ENCODE results near the gene GPATCH1.
A peak's percentile ranks its signal among the peaks of the same experiment; 100 is the strongest.

The GPATCH1 gene

GRCh38 chr19:33063753-33064457, 17.1 kb upstream of the GPATCH1 start:
- peak overlapping the region; percentile 73 to 79 for H3K4me3 ChIP-seq (ENCODE audit: low read depth in 1 of 2, low read length in 2 of 2)
- no peaks in the 10 kb centered on the region for H3K36me3 ChIP-seq (ENCODE audit: control insufficient read depth in 1 of 2, insufficient read depth in 2 of 2, low read length in 2 of 2)
- H3K27me3 ChIP-seq (ENCODE audit: control insufficient read depth in 1 of 2, insufficient read depth in 2 of 2, low read length in 2 of 2): peaks cover 0 to 3% of the 10 kb centered on the region in 2 donors
- peaks cover 9 to 23% of the 10 kb centered on the region in 2 donors for H3K4me1 ChIP-seq (ENCODE audit: control insufficient read depth in 1 of 2, insufficient read depth in 2 of 2, low read length in 2 of 2)
- peak overlapping the region; percentile 75 for H3K27ac ChIP-seq (ENCODE audit: low read depth, low read length)
- peak overlapping the region; percentile 82 to 91 for H3K9ac ChIP-seq (ENCODE audit: low read depth in 1 of 2, low read length in 2 of 2)
- H3K9me3 ChIP-seq (ENCODE audit: control insufficient read depth in 1 of 2, low read length in 2 of 2): no peaks in the 10 kb centered on the region

DNA sequence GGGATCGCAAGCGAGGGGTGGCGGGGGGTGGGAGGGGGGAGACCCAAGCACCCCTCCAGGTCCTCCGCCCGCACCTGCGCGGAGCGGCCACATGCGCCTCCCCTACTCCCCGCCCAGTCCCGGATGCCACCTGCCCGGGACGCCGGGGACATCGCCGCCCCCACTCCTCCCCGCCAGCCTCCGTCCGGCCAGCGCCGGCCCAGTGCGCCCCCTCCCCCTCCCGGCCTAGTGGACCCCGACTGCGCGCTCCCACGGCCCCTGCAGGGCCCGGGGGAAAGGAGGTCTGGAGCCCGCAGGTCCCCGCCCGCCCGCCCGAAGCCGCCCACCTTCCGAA, 16.6 kb upstream of the GPATCH1 start:
- peak overlapping the region; percentile 75 for H3K27ac ChIP-seq (ENCODE audit: low read depth, low read length)
- peak overlapping the region; percentile 82 to 91 for H3K9ac ChIP-seq (ENCODE audit: low read depth in 1 of 2, low read length in 2 of 2)
- H3K4me1 ChIP-seq (ENCODE audit: control insufficient read depth in 1 of 2, insufficient read depth in 2 of 2, low read length in 2 of 2): peaks cover 9 to 23% of the 10 kb centered on the region in 2 donors
- peak overlapping the region; percentile 73 to 79 for H3K4me3 ChIP-seq (ENCODE audit: low read depth in 1 of 2, low read length in 2 of 2)
- peaks cover 0 to 3% of the 10 kb centered on the region in 2 donors for H3K27me3 ChIP-seq (ENCODE audit: control insufficient read depth in 1 of 2, insufficient read depth in 2 of 2, low read length in 2 of 2)
- H3K9me3 ChIP-seq (ENCODE audit: control insufficient read depth in 1 of 2, low read length in 2 of 2): no peaks in the 10 kb centered on the region
- H3K36me3 ChIP-seq (ENCODE audit: control insufficient read depth in 1 of 2, insufficient read depth in 2 of 2, low read length in 2 of 2): no peaks in the 10 kb centered on the region

DNA sequence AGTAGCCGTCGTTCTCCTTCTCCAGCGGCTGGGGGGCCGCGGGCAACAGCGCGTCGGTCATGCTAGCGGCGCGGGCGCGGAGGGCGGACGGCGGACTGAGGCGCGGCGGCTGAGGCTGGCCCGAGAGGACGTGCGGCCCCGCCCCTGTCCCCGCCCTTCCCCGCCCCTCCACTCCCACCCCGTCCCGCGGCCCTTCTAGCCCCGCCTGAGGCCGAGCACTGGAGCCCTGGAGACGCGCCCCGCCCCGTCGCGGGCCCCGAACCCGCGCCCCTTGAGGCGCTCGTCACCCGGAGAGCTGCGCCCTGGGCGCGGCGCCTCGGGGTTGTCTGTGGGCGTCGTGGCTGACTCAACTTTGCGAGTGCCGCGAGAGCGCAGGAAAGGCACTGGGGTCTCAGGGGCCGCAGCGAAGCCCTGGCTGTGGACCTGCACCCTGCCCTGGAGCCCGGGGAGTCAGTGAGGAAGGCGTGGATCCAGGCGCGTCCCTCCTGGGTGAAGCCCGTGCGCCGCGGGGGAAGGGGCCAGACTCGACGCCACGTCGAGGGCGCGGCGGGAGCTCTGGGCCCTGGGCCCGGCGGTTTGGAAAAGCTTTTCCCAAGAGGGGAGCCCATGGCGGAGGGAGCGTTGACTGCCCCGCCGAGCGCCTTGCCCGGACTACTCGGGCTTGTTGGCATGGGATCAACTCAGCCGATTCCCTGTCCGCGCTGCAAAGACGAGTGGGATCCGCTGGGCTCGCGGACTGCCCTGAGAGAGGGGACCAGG, 16.0 kb upstream of the GPATCH1 start, which contains the start of gene RHPN2:
RHPN2 (minus strand) TSS at position 97 of the 759 bp plus-strand sequence; CDS start at position 61, 36 bp downstream.
- Histone ChIP-seq H3K27me3 (ENCODE audit: control insufficient read depth in 1 of 2, insufficient read depth in 2 of 2, low read length in 2 of 2) (peaks cover 0 to 3% of the 10 kb centered on the region in 2 donors), H3K36me3 (ENCODE audit: control insufficient read depth in 1 of 2, insufficient read depth in 2 of 2, low read length in 2 of 2) (no peaks in the 10 kb centered on the region), H3K4me1 (ENCODE audit: control insufficient read depth in 1 of 2, insufficient read depth in 2 of 2, low read length in 2 of 2) (peaks cover 9 to 21% of the 10 kb centered on the region in 2 donors), H3K9ac (ENCODE audit: low read depth in 1 of 2, low read length in 2 of 2) (peak within 1 kb of the TSS; percentile 82 to 91), H3K27ac (ENCODE audit: low read depth, low read length) (peak within 1 kb of the TSS; percentile 75), H3K9me3 (ENCODE audit: control insufficient read depth in 1 of 2, low read length in 2 of 2) (no peaks in the 10 kb centered on the region), H3K4me3 (ENCODE audit: low read depth in 1 of 2, low read length in 2 of 2) (peak within 1 kb of the TSS; percentile 73 to 79)

GRCh38 chr19:33066543-33066942, 14.4 kb upstream of the GPATCH1 start:
- no peak overlapping the region for H3K27ac ChIP-seq (ENCODE audit: low read depth, low read length)
- H3K36me3 ChIP-seq (ENCODE audit: control insufficient read depth in 1 of 2, insufficient read depth in 2 of 2, low read length in 2 of 2): no peaks in the 10 kb centered on the region
- H3K27me3 ChIP-seq (ENCODE audit: control insufficient read depth in 1 of 2, insufficient read depth in 2 of 2, low read length in 2 of 2): peaks cover 0 to 3% of the 10 kb centered on the region in 2 donors
- no peak overlapping the region for H3K4me3 ChIP-seq (ENCODE audit: low read depth in 1 of 2, low read length in 2 of 2)
- no peak overlapping the region for H3K9ac ChIP-seq (ENCODE audit: low read depth in 1 of 2, low read length in 2 of 2)
- H3K9me3 ChIP-seq (ENCODE audit: control insufficient read depth in 1 of 2, low read length in 2 of 2): no peaks in the 10 kb centered on the region
- peaks cover 0 to 11% of the 10 kb centered on the region in 2 donors for H3K4me1 ChIP-seq (ENCODE audit: control insufficient read depth in 1 of 2, insufficient read depth in 2 of 2, low read length in 2 of 2)

DNA sequence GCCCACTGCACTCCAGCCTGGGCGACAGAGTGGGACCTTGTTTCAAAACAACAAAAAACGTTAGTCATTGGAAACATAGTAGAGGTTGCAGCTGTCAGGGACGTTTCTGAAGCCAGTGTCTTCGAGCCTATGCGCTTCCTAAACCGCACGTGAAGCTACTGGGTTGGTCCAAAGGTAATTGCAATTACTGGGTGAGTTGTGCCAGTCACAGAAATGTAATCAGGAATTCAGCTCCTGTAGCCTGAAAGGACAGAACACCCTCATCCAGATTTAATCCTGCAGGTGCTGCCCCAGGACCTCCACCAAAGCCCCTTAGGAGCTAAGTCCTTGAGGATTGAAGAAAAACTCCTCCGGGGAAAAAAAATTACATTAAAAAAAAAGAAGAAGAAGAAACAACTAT, 13.9 kb upstream of the GPATCH1 start:
- H3K27me3 ChIP-seq (ENCODE audit: control insufficient read depth in 1 of 2, insufficient read depth in 2 of 2, low read length in 2 of 2): peaks cover 0 to 3% of the 10 kb centered on the region in 2 donors
- peaks cover 0 to 11% of the 10 kb centered on the region in 2 donors for H3K4me1 ChIP-seq (ENCODE audit: control insufficient read depth in 1 of 2, insufficient read depth in 2 of 2, low read length in 2 of 2)
- no peaks in the 10 kb centered on the region for H3K36me3 ChIP-seq (ENCODE audit: control insufficient read depth in 1 of 2, insufficient read depth in 2 of 2, low read length in 2 of 2)
- H3K27ac ChIP-seq (ENCODE audit: low read depth, low read length): no peak overlapping the region
- no peak overlapping the region for H3K9ac ChIP-seq (ENCODE audit: low read depth in 1 of 2, low read length in 2 of 2)
- no peaks in the 10 kb centered on the region for H3K9me3 ChIP-seq (ENCODE audit: control insufficient read depth in 1 of 2, low read length in 2 of 2)
- H3K4me3 ChIP-seq (ENCODE audit: low read depth in 1 of 2, low read length in 2 of 2): no peak overlapping the region

- no peaks in the 10 kb centered on the region for H3K4me1 ChIP-seq (ENCODE audit: control insufficient read depth in 1 of 2, insufficient read depth in 2 of 2, low read length in 2 of 2)
- no peak overlapping the region for H3K27ac ChIP-seq (ENCODE audit: low read depth, low read length)
- no peak overlapping the region for H3K4me3 ChIP-seq (ENCODE audit: low read depth in 1 of 2, low read length in 2 of 2)
- H3K36me3 ChIP-seq (ENCODE audit: control insufficient read depth in 1 of 2, insufficient read depth in 2 of 2, low read length in 2 of 2): no peaks in the 10 kb centered on the region
- H3K27me3 ChIP-seq (ENCODE audit: control insufficient read depth in 1 of 2, insufficient read depth in 2 of 2, low read length in 2 of 2): no peaks in the 10 kb centered on the region
- H3K9me3 ChIP-seq (ENCODE audit: control insufficient read depth in 1 of 2, low read length in 2 of 2): no peaks in the 10 kb centered on the region
- no peak overlapping the region for H3K9ac ChIP-seq (ENCODE audit: low read depth in 1 of 2, low read length in 2 of 2)
Measured at GRCh38 chr19:33071887-33072286, 9.1 kb upstream of the GPATCH1 start.

- H3K27me3 ChIP-seq (ENCODE audit: control insufficient read depth in 1 of 2, insufficient read depth in 2 of 2, low read length in 2 of 2): no peaks in the 10 kb centered on the region
- no peak overlapping the region for H3K27ac ChIP-seq (ENCODE audit: low read depth, low read length)
- H3K4me1 ChIP-seq (ENCODE audit: control insufficient read depth in 1 of 2, insufficient read depth in 2 of 2, low read length in 2 of 2): peaks cover 7 to 9% of the 10 kb centered on the region in 2 donors
- H3K4me3 ChIP-seq (ENCODE audit: low read depth in 1 of 2, low read length in 2 of 2): no peak overlapping the region
- no peaks in the 10 kb centered on the region for H3K9me3 ChIP-seq (ENCODE audit: control insufficient read depth in 1 of 2, low read length in 2 of 2)
- H3K9ac ChIP-seq (ENCODE audit: low read depth in 1 of 2, low read length in 2 of 2): no peak overlapping the region
- H3K36me3 ChIP-seq (ENCODE audit: control insufficient read depth in 1 of 2, insufficient read depth in 2 of 2, low read length in 2 of 2): no peaks in the 10 kb centered on the region
Measured at GRCh38 chr19:33075519-33075918, 5.5 kb upstream of the GPATCH1 start.

GRCh38 chr19:33085570-33086128, 4.7 kb downstream of the GPATCH1 start:
- H3K4me1 ChIP-seq (ENCODE audit: control insufficient read depth in 1 of 2, insufficient read depth in 2 of 2, low read length in 2 of 2): peaks cover 28 to 32% of the 10 kb centered on the region in 2 donors
- H3K9ac ChIP-seq (ENCODE audit: low read depth in 1 of 2, low read length in 2 of 2): no peak overlapping the region

GRCh38 chr19:33086955-33087354, 6.0 kb downstream of the GPATCH1 start:
- H3K36me3 ChIP-seq (ENCODE audit: control insufficient read depth in 1 of 2, insufficient read depth in 2 of 2, low read length in 2 of 2): peaks cover 0 to 37% of the 10 kb centered on the region in 2 donors
- no peak overlapping the region for H3K27ac ChIP-seq (ENCODE audit: low read depth, low read length)

More at GRCh38 chr19:33085570-33086128, 4.7 kb downstream of the GPATCH1 start:
- no peak overlapping the region for H3K27ac ChIP-seq (ENCODE audit: low read depth, low read length)
- H3K27me3 ChIP-seq (ENCODE audit: control insufficient read depth in 1 of 2, insufficient read depth in 2 of 2, low read length in 2 of 2): no peaks in the 10 kb centered on the region
- H3K4me3 ChIP-seq (ENCODE audit: low read depth in 1 of 2, low read length in 2 of 2): peak overlapping the region in 1 of 2 donors; percentile 18
- H3K9me3 ChIP-seq (ENCODE audit: control insufficient read depth in 1 of 2, low read length in 2 of 2): no peaks in the 10 kb centered on the region
- H3K36me3 ChIP-seq (ENCODE audit: control insufficient read depth in 1 of 2, insufficient read depth in 2 of 2, low read length in 2 of 2): peaks cover 0 to 26% of the 10 kb centered on the region in 2 donors

DNA sequence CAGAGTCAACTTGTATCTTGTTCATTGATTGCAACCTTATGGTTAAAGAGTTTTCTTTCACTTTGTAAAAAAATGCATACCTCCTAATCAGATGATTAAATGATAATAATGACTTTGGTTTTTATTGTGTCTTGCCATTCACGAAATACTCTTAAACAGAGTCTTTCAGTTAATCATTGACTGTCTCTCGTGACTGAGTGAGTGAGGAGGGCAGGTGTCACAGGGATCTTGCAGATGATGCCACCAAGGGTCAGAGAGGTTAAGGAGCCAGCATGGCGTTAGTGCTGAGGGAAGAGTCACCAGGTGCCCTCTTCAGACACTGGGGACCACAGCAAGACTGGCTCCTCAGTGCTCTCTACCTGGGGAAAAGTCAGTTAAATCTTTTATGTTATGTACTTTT, 8.0 kb downstream of the GPATCH1 start:
- Histone ChIP-seq H3K36me3 (ENCODE audit: control insufficient read depth in 1 of 2, insufficient read depth in 2 of 2, low read length in 2 of 2) (peaks cover 0 to 55% of the 10 kb centered on the region in 2 donors), H3K9me3 (ENCODE audit: control insufficient read depth in 1 of 2, low read length in 2 of 2) (no peaks in the 10 kb centered on the region), H3K27me3 (ENCODE audit: control insufficient read depth in 1 of 2, insufficient read depth in 2 of 2, low read length in 2 of 2) (no peaks in the 10 kb centered on the region), H3K9ac (ENCODE audit: low read depth in 1 of 2, low read length in 2 of 2) (no peak overlapping the region), H3K27ac (ENCODE audit: low read depth, low read length) (no peak overlapping the region), H3K4me3 (ENCODE audit: low read depth in 1 of 2, low read length in 2 of 2) (no peak overlapping the region), H3K4me1 (ENCODE audit: control insufficient read depth in 1 of 2, insufficient read depth in 2 of 2, low read length in 2 of 2) (peaks cover 19 to 26% of the 10 kb centered on the region in 2 donors)

More at GRCh38 chr19:33086955-33087354, 6.0 kb downstream of the GPATCH1 start:
- Histone ChIP-seq H3K9me3 (ENCODE audit: control insufficient read depth in 1 of 2, low read length in 2 of 2) (no peaks in the 10 kb centered on the region), H3K4me1 (ENCODE audit: control insufficient read depth in 1 of 2, insufficient read depth in 2 of 2, low read length in 2 of 2) (peaks cover 23 to 25% of the 10 kb centered on the region in 2 donors), H3K27me3 (ENCODE audit: control insufficient read depth in 1 of 2, insufficient read depth in 2 of 2, low read length in 2 of 2) (no peaks in the 10 kb centered on the region), H3K9ac (ENCODE audit: low read depth in 1 of 2, low read length in 2 of 2) (no peak overlapping the region), H3K4me3 (ENCODE audit: low read depth in 1 of 2, low read length in 2 of 2) (no peak overlapping the region)
